Mammary epithelial cell (primary cell): ENCODE results near the gene RANGAP1.
A peak's percentile ranks its signal among the peaks of the same experiment; 100 is the strongest.

ENCODE experiments used
- CTCF ChIP-seq, 2 donors: IDR thresholded peaks in 1 of 2; conservative IDR thresholded peaks in 1 of 2; 2 replicates each; pipeline ENCODE4 v1.5.1; 2011 to 2012; ENCODE audit warnings: inconsistent platforms in 2 of 2, low read length in 2 of 2, mild to moderate bottlenecking in 2 of 2, control low read depth in 1 of 2, low read depth in 1 of 2; ENCODE audit not compliant: insufficient read depth in 1 of 2; ENCODE audit errors: extremely low read depth in 1 of 2
- EZH2 ChIP-seq: IDR thresholded peaks from 2 replicates; pipeline ENCODE4 v1.6.1; 2012; ENCODE audit warnings: low read length, inconsistent platforms, borderline replicate concordance

- TF ChIP-seq CTCF (conservative IDR thresholded peaks at IDR 0.05 in 1 of 2, IDR thresholded peaks at IDR 0.05 in 1 of 2; ENCODE audit: extremely low read depth in 1 of 2, insufficient read depth in 1 of 2, low read depth in 1 of 2, low read length in 2 of 2) (peak in 1 of 2 donors; percentile 12), EZH2 (no peak)
Observed at GRCh38 chr22:41288245-41288946, 2.4 kb upstream of the RANGAP1 start.
